GM19099 (cell line): ENCODE data around the gene THAP6.

ENCODE experiments used
- POLR2A ChIP-seq: IDR thresholded peaks from 3 replicates; pipeline ENCODE4 v1.6.1; 2011; ENCODE audit warnings: low read depth; ENCODE audit not compliant: insufficient read length; ENCODE audit errors: extremely low read depth

Gene THAP6

GRCh38 chr4:75513526-75514130 lies 645 bp upstream of the THAP6 start:
- TF ChIP-seq POLR2A = no peak

DNA sequence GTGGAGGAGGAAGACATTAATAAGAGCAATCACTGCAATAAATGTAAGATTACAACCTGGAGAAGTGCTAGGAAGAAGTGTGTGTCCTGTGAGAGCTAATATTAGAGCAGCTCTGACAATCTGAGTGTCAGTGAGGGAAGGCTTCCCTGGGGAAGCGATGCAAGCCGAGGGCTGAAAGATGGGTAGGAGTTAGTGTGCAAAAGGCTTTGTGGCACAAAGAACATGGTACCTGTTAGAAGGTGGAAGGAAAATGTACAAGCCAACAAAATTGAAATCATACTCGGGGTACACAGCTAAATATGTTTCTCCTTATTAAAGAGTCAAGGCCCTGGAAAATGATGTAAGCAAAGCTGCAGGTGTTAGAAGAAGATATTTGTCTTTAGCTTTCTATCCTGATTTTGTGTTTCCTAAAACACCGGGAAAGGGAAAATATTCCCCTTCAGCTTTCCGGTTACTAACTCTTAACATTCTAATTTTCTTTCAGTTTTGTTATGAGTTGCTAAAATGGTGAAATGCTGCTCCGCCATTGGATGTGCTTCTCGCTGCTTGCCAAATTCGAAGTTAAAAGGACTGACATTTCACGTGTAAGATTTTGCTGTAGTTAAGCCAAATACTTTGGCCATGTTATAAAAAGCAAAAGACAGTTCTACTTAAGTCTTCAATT lies 808 bp downstream of the THAP6 start:
- TF ChIP-seq POLR2A = no peak

- no peak for TF ChIP-seq POLR2A
Observed at GRCh38 chr4:75516144-75516543, 1.9 kb downstream of the THAP6 start.

- TF ChIP-seq POLR2A = no peak
Observed at GRCh38 chr4:75525086-75525485, 10.8 kb downstream of the THAP6 start.

DNA sequence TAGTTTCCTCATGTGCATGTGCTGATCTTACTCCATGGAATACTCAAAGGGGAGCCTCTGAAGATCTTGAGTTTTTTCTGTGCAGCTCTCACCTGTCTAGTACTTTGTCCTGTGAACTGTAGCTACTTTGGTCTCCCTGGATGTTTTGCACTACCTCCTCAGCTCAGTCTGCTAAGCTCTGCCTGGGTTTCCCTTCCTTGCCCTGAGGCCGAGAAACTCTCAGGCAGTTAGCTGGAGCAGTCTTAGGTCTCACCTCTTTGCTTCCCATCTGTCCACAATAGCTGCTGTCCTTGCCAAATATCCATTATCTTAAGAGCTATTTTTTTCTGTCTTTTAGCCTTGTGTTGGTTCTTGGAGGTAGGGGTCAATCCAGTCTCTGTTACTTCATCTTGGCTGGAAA lies 11.6 kb downstream of the THAP6 start:
- no peak for TF ChIP-seq POLR2A

- no peak for TF ChIP-seq POLR2A
Observed at GRCh38 chr4:75527482-75527881, 13.2 kb downstream of the THAP6 start.

DNA sequence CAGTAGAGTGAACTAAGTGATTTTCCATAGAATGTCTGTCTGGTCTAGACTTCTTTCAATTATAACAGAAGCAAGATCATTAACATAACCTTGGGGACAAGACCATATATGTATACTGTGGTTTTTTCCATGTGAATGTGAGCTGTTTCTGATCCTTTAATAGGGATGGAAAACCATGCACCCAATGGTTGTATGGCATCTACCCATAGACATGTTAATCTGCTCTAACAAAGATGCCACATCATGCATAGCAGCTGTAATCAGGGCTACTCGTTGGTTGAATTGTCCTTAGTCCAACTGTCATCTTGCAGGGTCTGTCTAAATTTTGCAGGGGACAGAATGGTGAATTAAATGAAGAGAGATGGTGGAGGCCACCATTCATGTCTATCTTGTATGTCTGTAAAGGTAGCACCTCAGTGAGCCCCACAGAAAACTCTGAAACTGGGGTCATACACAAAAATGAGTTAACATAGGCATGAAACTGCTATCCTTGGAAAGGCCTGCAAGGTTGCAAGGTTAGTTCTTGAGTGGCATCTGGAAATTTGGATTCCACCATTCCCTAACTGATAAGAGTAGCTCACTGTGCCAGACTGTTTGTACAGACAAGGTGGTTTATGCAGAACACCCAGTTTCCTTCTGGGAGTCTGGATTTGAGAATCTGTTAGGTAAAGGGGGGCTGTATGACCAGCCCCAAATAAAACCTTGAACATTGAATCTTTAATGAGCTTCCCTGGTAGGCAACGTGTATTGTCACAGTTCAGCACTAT lies 16.5 kb downstream of the THAP6 start:
- no peak for TF ChIP-seq POLR2A

- TF ChIP-seq POLR2A = no peak
Observed at GRCh38 chr4:75542824-75543223, 28.6 kb downstream of the THAP6 start.

DNA sequence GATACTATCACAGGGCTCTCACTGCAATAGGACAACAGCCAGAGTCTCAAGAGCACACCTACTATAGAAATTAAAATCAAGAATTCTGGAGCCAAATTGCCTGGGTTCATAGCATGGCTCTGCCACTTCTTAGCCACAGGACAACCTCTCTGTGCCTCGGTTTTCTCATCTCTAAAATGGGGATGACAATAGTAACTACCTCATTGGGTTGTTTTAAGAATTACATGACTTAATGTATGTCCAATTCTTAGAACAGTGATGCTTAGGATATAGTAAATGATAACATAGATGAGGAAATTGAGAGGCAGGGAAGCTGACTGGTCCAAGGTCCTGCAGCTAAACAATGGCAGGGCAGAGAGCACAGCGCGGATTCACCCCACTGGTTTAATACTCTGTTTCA lies 30.6 kb downstream of the THAP6 start:
- TF ChIP-seq POLR2A = no peak

DNA sequence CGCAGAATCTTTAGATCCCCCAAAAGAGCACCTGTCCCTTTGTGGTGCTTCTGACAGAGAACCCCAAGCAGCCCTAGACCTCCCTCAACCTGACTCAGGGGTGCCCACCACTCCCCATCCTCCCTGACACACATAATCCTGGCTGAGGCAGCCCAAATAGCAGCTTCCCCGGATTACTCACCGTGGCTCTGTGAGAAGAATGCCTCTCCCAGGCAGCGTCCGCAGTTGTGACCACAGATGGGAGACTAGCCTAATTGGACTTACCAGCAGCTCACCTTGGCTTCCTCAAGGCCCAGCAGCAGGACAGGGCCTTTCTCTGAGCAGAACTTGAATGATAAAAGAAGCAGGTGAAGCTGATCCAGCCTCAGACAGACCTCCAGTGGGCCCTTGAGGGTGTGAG lies 31.3 kb downstream of the THAP6 start:
- TF ChIP-seq POLR2A = no peak

DNA sequence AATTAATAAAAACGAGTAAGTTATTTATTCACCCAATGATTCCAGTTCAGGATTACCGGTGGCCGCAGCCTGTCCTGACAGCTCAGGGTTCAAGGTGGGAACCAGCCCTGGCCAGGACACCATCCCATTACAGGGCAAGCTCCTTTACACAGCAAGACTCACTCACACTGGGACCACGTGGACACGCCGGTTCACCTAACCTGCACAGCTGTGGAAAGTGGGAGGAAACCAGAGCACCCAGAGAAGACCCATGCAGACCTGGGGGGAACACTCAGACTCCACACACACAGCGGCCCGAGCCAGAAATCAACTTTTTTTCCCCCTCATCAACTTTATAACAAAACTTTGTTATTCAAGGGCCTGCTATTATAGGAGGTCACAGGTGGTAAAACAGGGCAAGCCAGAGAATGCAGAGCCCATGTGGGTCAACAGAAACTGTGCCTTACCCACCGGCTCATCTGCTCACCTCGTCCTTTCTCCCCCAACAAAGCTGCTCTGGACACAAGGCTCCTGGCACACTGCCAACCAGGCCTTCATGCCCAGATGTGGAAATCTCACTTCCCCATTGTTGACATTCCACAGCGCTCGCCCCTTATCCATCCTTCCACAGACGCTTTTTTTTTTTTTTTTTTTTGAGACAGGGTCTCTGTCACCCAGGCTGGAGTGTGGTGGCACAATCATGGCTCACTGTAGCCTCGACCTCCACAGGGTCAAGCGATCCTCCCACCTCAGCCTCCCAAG lies 33.5 kb downstream of the THAP6 start:
- TF ChIP-seq POLR2A = no peak

DNA sequence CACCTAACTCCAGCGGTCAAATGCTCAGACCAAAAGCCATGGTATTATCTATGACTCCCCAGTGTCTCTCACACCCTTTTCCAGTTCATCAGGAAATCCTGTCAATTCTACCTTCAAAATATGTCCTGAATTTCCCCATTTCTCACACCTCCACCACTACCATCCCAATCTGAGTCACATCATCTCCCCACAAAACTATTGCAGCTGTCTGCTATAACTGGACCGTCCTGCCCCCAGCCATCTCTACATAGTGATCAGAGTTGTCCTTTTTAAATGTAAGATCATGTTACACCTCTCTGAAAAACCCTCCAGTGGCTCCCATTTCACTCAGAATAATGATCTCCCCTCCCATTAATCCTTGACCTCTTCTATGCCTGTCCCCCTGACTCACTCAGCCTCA lies 34.7 kb downstream of the THAP6 start:
- no peak for TF ChIP-seq POLR2A

GRCh38 chr4:75552452-75552851 lies 38.2 kb downstream of the THAP6 start:
- no peak for TF ChIP-seq POLR2A

DNA sequence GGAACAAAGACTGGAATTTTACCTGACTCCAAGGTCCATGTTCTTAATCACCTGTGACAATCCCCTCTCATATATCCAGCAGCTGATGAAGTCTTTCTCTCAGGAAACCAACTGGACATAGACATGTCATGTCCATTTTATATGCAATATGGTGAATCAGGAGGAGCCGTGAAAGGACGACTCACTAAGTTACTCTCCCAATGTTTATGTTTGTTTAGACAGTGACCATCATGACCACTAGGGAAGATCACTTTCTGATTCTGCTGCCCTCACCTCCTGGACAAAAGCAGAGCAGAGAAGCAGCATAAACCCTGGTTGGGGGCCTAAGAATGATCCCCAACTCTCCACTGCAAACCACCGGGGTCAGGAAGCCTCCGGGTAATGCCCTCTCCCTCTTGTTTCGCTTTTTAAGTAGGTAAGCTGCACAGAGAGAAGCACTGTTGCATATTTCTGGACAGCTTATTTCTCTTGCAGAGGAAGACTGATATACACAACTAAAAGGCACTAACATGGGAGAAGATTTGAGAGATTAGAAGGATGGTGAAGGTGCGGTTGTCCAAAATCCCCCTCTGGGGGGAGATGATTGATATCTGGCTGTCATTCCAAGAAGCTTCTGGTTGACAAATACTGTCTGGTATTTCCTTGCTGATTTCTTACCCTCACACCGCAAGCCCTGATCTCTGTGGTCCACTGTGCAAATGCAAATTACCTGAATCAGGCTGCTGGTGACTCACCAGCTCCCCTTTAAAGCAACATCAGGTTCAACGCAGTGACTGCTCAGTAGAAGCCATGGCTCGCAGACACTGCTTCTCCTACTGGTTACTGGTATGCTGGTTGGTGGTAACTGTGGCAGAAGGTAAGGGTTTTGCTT lies 41.3 kb downstream of the THAP6 start, which contains the start of gene ODAPH:
Gene ODAPH, plus strand, starts transcription at position 773 of the 871 bp plus-strand sequence. Its CDS starts 17 bp downstream, at position 790.
- no peak for TF ChIP-seq POLR2A

DNA sequence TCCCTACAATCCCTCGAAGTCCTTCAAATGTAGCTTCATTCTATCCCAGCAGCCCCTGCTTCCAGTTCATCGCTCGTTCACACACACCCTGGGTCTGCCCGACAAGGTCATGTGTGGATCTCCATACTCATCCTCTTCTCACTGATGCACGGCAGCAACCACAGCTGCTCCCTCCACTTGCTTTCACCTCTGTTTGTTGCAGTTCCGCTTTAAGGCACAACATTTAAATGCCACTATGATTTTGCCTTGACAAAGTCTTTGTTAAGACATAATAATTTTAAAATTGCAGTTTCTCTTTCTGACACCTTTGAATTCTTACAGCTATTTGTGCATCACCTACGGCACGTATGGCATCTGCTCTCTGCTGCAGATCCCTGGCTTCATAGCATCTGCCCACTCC lies 43.4 kb downstream of the THAP6 start:
- no peak for TF ChIP-seq POLR2A

DNA sequence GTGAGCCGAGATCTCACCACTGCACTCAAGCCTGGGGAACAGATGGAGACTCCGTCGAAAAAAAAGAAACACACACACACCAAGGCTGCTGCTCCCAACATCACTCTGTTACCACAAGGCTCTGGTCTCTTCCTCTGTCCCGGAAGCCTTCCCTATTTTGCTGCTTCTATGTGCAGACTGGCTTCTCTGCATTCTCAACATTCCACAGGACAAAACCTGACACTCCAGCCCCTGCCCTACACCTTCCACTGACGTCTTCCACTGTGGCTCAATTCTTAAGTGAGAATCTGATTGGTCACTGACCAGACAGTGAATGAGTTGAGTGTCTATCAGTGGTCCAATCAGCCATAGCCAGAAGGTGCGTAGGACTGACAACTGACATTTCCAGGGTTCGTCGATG lies 47.5 kb downstream of the THAP6 start:
- no peak for TF ChIP-seq POLR2A
